ENCODE results near the gene CLASP1. TPM values are rescaled to one million over a fixed set of nuclear protein-coding genes. Genes with fewer than 3 reads are reported as not detected.
A peak's percentile ranks its signal among the peaks of the same experiment; 100 is the strongest.

The CLASP1 gene
- total and polyA plus RNA-seq, 4 donors: 7.5 to 50.0 (median 21.9) TPM

- no peak overlapping the region for H3K27ac ChIP-seq (ENCODE audit: low read depth in 1 of 2, low read length in 2 of 2)
- no peak overlapping the region for H3K4me3 ChIP-seq (ENCODE audit: low read depth in 1 of 3, low read length in 3 of 3)
- 64% methylated on average over 3 of the region's 3 CpGs for WGBS
- TF ChIP-seq NR2F2 (IDR thresholded peaks at IDR 0.05): peak; percentile 80
- TF ChIP-seq, protein P1, sequence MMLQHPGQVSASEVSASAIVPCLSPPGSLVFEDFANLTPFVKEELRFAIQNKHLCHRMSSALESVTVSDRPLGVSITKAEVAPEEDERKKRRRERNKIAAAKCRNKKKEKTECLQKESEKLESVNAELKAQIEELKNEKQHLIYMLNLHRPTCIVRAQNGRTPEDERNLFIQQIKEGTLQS (IDR thresholded peaks at IDR 0.05): no peak
- no peaks in the 10 kb centered on the region for H3K27me3 ChIP-seq (ENCODE audit: control insufficient read depth in 4 of 4, insufficient read depth in 4 of 4, low read length in 3 of 4)
- peaks cover 0 to 8% (median 2%) of the 10 kb centered on the region in 4 donors for H3K36me3 ChIP-seq (ENCODE audit: control insufficient read depth in 4 of 4, insufficient read depth in 3 of 4, low read depth in 1 of 4, low read length in 3 of 4)
- no peak for DNase-seq (ENCODE audit: low spot score)
- H3K9ac ChIP-seq (ENCODE audit: low read depth in 1 of 2, low read length in 2 of 2): no peak overlapping the region
- H3K9me3 ChIP-seq (ENCODE audit: control insufficient read depth in 4 of 4, low read length in 3 of 4): peaks cover 0 to 3% (median 0%) of the 10 kb centered on the region in 4 donors
- H3K4me1 ChIP-seq (ENCODE audit: control insufficient read depth in 4 of 4, insufficient read depth in 4 of 4, low read length in 3 of 4): peaks cover 0 to 5% (median 0%) of the 10 kb centered on the region in 4 donors
These were observed 40.3 kb downstream of the CLASP1 start for GRCh38 chr2:121608967-121609366.

GRCh38 chr2:121608367-121608766 is 40.9 kb downstream of the CLASP1 start:
- 90% methylated on average over 4 of the region's 4 CpGs for WGBS
- Histone ChIP-seq H3K4me1 (ENCODE audit: control insufficient read depth in 4 of 4, insufficient read depth in 4 of 4, low read length in 3 of 4) (peaks cover 0 to 5% (median 0%) of the 10 kb centered on the region in 4 donors), H3K27ac (ENCODE audit: low read depth in 1 of 2, low read length in 2 of 2) (no peak overlapping the region), H3K9ac (ENCODE audit: low read depth in 1 of 2, low read length in 2 of 2) (no peak overlapping the region), H3K9me3 (ENCODE audit: control insufficient read depth in 4 of 4, low read length in 3 of 4) (peaks cover 0 to 3% (median 0%) of the 10 kb centered on the region in 4 donors), H3K27me3 (ENCODE audit: control insufficient read depth in 4 of 4, insufficient read depth in 4 of 4, low read length in 3 of 4) (no peaks in the 10 kb centered on the region), H3K4me3 (ENCODE audit: low read depth in 1 of 3, low read length in 3 of 3) (no peak overlapping the region), H3K36me3 (ENCODE audit: control insufficient read depth in 4 of 4, insufficient read depth in 3 of 4, low read depth in 1 of 4, low read length in 3 of 4) (peaks cover 0 to 8% (median 2%) of the 10 kb centered on the region in 4 donors)
- DNase-seq (ENCODE audit: low spot score): no peak
- TF ChIP-seq SP1 (IDR thresholded peaks at IDR 0.05): no peak
- TF ChIP-seq EGR1 (IDR thresholded peaks at IDR 0.05; ENCODE audit: low read depth in 2 of 2): no peak
- no peak for TF ChIP-seq RXRA (IDR thresholded peaks at IDR 0.05)
- no peak for TF ChIP-seq MAX (IDR thresholded peaks at IDR 0.05)
- TF ChIP-seq TAF1 (conservative IDR thresholded peaks at IDR 0.05): no peak
- no peak for TF ChIP-seq FOXA1 (IDR thresholded peaks at IDR 0.05)
- TF ChIP-seq, protein P1 (IDR thresholded peaks at IDR 0.05): no peak
- TF ChIP-seq JUND (IDR thresholded peaks at IDR 0.05): no peak
- no peak for TF ChIP-seq RAD21 (IDR thresholded peaks at IDR 0.05)
- no peak for TF ChIP-seq HNF4G (IDR thresholded peaks at IDR 0.05)
- TF ChIP-seq, protein P2, sequence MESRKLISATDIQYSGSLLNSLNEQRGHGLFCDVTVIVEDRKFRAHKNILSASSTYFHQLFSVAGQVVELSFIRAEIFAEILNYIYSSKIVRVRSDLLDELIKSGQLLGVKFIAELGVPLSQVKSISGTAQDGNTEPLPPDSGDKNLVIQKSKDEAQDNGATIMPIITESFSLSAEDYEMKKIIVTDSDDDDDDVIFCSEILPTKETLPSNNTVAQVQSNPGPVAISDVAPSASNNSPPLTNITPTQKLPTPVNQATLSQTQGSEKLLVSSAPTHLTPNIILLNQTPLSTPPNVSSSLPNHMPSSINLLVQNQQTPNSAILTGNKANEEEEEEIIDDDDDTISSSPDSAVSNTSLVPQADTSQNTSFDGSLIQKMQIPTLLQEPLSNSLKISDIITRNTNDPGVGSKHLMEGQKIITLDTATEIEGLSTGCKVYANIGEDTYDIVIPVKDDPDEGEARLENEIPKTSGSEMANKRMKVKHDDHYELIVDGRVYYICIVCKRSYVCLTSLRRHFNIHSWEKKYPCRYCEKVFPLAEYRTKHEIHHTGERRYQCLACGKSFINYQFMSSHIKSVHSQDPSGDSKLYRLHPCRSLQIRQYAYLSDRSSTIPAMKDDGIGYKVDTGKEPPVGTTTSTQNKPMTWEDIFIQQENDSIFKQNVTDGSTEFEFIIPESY (IDR thresholded peaks at IDR 0.05): no peak
- TF ChIP-seq, protein P3, sequence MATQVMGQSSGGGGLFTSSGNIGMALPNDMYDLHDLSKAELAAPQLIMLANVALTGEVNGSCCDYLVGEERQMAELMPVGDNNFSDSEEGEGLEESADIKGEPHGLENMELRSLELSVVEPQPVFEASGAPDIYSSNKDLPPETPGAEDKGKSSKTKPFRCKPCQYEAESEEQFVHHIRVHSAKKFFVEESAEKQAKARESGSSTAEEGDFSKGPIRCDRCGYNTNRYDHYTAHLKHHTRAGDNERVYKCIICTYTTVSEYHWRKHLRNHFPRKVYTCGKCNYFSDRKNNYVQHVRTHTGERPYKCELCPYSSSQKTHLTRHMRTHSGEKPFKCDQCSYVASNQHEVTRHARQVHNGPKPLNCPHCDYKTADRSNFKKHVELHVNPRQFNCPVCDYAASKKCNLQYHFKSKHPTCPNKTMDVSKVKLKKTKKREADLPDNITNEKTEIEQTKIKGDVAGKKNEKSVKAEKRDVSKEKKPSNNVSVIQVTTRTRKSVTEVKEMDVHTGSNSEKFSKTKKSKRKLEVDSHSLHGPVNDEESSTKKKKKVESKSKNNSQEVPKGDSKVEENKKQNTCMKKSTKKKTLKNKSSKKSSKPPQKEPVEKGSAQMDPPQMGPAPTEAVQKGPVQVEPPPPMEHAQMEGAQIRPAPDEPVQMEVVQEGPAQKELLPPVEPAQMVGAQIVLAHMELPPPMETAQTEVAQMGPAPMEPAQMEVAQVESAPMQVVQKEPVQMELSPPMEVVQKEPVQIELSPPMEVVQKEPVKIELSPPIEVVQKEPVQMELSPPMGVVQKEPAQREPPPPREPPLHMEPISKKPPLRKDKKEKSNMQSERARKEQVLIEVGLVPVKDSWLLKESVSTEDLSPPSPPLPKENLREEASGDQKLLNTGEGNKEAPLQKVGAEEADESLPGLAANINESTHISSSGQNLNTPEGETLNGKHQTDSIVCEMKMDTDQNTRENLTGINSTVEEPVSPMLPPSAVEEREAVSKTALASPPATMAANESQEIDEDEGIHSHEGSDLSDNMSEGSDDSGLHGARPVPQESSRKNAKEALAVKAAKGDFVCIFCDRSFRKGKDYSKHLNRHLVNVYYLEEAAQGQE (IDR thresholded peaks at IDR 0.05): no peak
- no peak for TF ChIP-seq FOXA2 (IDR thresholded peaks at IDR 0.05)
- TF ChIP-seq, protein P4, sequence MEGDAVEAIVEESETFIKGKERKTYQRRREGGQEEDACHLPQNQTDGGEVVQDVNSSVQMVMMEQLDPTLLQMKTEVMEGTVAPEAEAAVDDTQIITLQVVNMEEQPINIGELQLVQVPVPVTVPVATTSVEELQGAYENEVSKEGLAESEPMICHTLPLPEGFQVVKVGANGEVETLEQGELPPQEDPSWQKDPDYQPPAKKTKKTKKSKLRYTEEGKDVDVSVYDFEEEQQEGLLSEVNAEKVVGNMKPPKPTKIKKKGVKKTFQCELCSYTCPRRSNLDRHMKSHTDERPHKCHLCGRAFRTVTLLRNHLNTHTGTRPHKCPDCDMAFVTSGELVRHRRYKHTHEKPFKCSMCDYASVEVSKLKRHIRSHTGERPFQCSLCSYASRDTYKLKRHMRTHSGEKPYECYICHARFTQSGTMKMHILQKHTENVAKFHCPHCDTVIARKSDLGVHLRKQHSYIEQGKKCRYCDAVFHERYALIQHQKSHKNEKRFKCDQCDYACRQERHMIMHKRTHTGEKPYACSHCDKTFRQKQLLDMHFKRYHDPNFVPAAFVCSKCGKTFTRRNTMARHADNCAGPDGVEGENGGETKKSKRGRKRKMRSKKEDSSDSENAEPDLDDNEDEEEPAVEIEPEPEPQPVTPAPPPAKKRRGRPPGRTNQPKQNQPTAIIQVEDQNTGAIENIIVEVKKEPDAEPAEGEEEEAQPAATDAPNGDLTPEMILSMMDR (IDR thresholded peaks at IDR 0.05; ENCODE audit: low read depth, low read length, missing input control): no peak
- TF ChIP-seq YY1 (IDR thresholded peaks at IDR 0.05): no peak
- no peak for TF ChIP-seq NR2F2 (IDR thresholded peaks at IDR 0.05)
- no peak for TF ChIP-seq GABPA (IDR thresholded peaks at IDR 0.05 in 1 of 2, conservative IDR thresholded peaks at IDR 0.05 in 1 of 2)
